Omental fat pad (tissue), 4 donors: ENCODE data around the gene JPH4. TPM values are rescaled to one million over a fixed set of nuclear protein-coding genes. Genes with fewer than 3 reads are reported as not detected.

Experiments
- ATAC-seq: fragments of 150-250 bp; one replicate; pipeline ENCODE4 v1.9.1; 2016; ENCODE audit warnings: mild to moderate bottlenecking, moderate library complexity; ENCODE audit not compliant: low FRiP score
- DNase-seq: peaks from one replicate; pipeline ENCODE4 v3.0.0-alpha.2; 2019; ENCODE audit warnings: low spot score
- CTCF ChIP-seq, 3 donors: fragments of 450-650 bp; IDR thresholded peaks; one replicate each; pipeline ENCODE4 v1.5.1; 2016 to 2017; ENCODE audit warnings: antibody characterized with exemption in 3 of 3, mild to moderate bottlenecking in 3 of 3, moderate library complexity in 2 of 3
- total RNA-seq, 4 donors: library from RNA; depleted of rRNA; stranded (reverse); fragments of >200 nt; gene quantifications; one replicate each; pipeline ENCODE4 v1.1.0, GENCODE V29; 2016

The JPH4 gene
- total RNA-seq, 4 donors from 2014 or later: 0.56 to 1.2 (median 0.90) TPM

GRCh38 chr14:23563473-23564180 is 15.0 kb downstream of the JPH4 start:
- DNase-seq (no peak), ATAC-seq (no peak)

GRCh38 chr14:23562822-23563472 is 15.6 kb downstream of the JPH4 start:
- peak; percentile 44 for DNase-seq
- peak in 2 of 3 donors; percentile 17 to 83 for TF ChIP-seq CTCF (IDR thresholded peaks at IDR 0.05)
- ATAC-seq: no peak

More at GRCh38 chr14:23563473-23564180, 15.0 kb downstream of the JPH4 start:
- no peak for TF ChIP-seq CTCF (IDR thresholded peaks at IDR 0.05)

DNA sequence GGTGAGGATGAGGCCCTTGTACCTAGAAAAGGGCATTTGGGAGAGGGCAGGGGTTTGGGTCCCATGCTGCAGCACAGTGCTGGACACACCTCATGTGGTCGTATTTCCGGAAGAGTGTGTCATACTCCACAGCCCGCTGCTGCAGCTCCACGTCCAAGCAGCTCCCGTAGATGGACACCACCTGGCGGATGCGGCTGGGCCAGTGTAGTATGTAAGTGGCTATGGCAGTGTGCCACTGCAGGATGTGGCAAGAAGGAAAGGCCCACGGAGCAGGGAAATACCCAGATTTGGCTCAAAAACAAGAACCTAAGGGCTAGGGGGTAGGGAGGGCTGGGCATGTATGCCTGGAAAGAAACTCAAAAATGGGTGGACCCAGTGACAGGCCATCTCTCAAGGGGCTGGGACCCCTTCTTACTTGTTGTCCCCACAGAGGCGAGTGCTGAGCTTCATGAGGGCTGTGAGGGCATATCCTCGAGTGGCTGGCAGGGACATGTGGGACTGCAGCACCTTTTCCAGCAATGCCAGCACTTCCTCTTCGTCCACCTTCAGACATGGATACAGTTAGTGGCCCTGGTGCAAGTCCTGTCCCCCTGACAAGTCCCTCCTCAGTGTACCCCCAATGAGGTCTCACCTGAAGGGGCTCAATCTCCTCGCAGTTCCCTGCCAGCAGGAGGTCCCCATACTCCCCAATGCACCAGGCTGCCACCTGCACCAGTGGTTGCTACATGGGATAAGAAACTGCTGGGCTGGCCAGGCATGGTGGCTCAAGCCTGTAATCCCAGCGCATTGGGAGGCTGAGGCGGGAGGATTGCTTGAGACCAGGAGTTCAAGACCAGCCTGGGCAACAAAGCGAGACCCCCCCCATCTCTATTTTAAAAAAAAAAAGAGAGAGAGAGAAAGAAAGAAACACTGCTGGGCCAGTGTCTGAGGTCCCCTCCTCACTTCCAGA is 16.4 kb downstream of the JPH4 start:
- DNase-seq: no peak
- TF ChIP-seq CTCF (IDR thresholded peaks at IDR 0.05): no peak
- no peak for ATAC-seq

- DNase-seq (no peak), ATAC-seq (no peak)
- no peak for TF ChIP-seq CTCF (IDR thresholded peaks at IDR 0.05)
Observed at GRCh38 chr14:23561259-23561658, 17.3 kb downstream of the JPH4 start.

DNA sequence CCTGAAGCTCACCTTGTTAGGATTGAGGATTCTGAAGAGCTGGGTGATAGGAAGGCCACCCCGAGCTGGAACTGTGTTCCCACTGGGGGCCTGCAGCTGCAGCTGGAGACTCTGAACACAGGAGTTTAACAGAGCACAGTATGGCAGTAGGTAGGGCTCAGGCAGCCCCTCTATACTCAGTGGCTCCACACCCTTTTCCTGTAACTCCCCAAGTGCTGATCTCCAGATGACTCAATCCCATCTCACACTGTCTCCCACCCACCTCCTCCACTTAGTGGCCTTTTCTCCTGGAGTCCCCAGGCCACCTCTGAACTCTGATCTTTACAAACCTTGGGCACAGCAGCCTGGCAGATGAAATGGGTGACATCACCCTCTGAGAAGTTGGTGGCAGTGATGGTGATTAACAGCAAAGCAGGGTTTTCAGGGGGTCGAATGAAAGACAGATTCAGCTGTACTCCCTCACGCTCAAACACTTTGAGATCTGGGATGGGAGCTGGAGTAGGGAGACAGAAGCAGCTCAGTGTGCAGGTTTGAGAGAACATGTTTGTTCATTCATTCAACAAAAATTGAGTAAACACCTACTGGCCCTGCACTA is 18.6 kb downstream of the JPH4 start:
- TF ChIP-seq CTCF (IDR thresholded peaks at IDR 0.05): no peak
- DNase-seq (no peak), ATAC-seq (no peak)

DNA sequence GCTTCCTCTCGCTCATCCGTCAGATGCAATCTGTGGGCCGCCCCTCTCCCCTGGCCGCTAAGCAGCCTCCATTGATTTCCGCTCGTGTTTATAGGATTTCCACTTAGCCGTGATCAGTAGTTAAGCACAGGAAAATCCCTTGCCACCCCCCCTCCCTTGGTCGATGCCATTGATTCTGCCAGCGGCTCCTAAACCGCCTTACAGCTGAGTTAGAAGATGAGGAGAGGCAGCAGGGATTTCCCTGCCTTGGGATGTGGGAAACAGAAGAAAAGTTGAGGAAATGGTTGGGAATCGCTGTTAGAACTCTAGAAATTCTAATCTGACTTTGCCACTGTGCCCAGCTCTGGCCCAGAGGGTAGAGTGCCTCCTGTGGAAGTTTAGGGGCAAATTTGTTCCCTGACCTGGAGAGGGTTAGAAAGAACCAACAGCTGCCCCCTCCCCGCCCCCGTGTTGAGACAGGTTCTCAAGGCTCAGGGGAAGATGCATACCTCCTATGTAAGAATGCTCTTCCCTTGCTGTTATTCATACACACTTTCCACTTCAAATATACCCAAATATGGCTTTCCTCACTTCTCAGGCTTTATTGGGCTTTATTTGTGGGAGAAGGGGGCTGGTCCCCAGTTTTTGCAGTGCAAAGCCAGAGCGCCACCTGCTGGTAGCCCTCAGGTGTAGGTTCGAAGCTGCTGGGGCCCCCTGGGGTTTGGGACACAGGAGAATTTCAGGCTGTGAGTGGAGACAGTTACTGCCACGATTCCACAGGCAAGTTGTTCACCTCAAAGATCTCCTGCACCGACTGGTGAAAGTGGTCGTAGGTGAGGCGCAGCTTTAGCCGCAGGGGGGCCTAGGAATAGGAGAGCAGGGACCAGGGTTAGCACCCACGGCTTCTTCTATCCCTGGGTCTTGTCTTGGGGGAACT is 19.3 kb downstream of the JPH4 start:
- peak in 1 of 3 donors; percentile 66 for TF ChIP-seq CTCF (IDR thresholded peaks at IDR 0.05)
- ATAC-seq: no peak
- DNase-seq: peak; percentile 51
